Activated CD8-positive, alpha-beta T cell treated with anti-CD3 and anti-CD28 coated beads, Interleukin-2, amount 10 ng/mL, durations not matched to agents 7 days and 5 days (primary cell): ENCODE data around the gene COX7A2. TPM values are rescaled to one million over a fixed set of nuclear protein-coding genes. Genes with fewer than 3 reads are reported as not detected.

Source experiments
- total RNA-seq, 2 experiments: library from RNA; stranded (reverse); gene quantifications; one replicate each; pipeline ENCODE4 v1.2.3, GENCODE V29; 2021

COX7A2 gene
- total RNA-seq, 2 experiments from 2014 or later = 430 to 441 TPM

Other genes with a start within 250 kb of the COX7A2 start
- gene COL12A1, start 37.7 kb downstream of the COX7A2 start, total RNA-seq = under 1 TPM in 1 of 2 experiments, not detected in 1; 0.05 TPM
- gene TMEM30A, start 41.0 kb upstream of the COX7A2 start, total RNA-seq = 10 to 100 TPM; 50.2 to 56.4 TPM
- not detected for gene FILIP1, start 250.0 kb upstream of the COX7A2 start, total RNA-seq